ENCODE measurements around the gene RPL28.

DNA sequence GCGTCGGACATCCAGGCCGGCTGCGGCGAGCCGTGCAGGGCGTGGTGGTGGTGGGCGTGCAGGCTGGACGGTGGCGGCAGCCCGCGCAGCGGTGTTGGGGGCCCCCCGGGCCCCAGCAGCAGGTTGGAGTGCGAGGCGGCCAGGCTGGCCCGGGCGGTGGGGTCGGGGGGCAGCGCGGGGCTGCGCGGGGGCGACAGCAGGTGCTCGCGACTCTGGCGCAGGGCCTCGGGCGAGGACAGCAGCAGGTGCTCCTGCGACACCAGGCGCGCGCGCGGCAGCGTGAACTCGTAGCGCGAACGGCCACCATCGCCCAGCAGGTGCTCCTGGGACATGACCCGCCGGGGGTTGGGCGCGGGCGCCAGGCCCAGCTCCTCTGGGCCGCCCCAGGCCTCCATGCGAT, 47.6 kb downstream of the RPL28 start:
- TF ChIP-seq, protein P1, sequence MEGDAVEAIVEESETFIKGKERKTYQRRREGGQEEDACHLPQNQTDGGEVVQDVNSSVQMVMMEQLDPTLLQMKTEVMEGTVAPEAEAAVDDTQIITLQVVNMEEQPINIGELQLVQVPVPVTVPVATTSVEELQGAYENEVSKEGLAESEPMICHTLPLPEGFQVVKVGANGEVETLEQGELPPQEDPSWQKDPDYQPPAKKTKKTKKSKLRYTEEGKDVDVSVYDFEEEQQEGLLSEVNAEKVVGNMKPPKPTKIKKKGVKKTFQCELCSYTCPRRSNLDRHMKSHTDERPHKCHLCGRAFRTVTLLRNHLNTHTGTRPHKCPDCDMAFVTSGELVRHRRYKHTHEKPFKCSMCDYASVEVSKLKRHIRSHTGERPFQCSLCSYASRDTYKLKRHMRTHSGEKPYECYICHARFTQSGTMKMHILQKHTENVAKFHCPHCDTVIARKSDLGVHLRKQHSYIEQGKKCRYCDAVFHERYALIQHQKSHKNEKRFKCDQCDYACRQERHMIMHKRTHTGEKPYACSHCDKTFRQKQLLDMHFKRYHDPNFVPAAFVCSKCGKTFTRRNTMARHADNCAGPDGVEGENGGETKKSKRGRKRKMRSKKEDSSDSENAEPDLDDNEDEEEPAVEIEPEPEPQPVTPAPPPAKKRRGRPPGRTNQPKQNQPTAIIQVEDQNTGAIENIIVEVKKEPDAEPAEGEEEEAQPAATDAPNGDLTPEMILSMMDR (conservative IDR thresholded peaks at IDR 0.05; ENCODE audit: low read depth, low read length) = no peak
- no peak for TF ChIP-seq EZH2 (IDR thresholded peaks at IDR 0.05; ENCODE audit: low read length, unreplicated experiment)
